Neural progenitor cell (in vitro differentiated cells): ENCODE results near the gene LIN28B. TPM values are rescaled to one million over a fixed set of nuclear protein-coding genes. Genes with fewer than 3 reads are reported as not detected.
A peak's percentile ranks its signal among the peaks of the same experiment; 100 is the strongest.

ENCODE experiments used
- DNase-seq: peaks from one replicate; pipeline ENCODE4 v3.0.0-alpha.2; 2016; ENCODE audit warnings: low spot score
- H2AFZ ChIP-seq: fragments of 200-600 bp; sonication (generic); replicated peaks from 2 replicates; pipeline ENCODE4 v1.6.1; 2016; ENCODE audit warnings: antibody characterized with exemption
- H3F3A ChIP-seq: fragments of 200-600 bp; sonication (generic); 2 replicates; pipeline ENCODE4 v1.6.1; 2016; ENCODE audit warnings: antibody characterized with exemption, low read depth
- H3K27ac ChIP-seq: fragments of 200-600 bp; sonication (generic); 2 replicates; pipeline ENCODE4 v1.5.1; 2016; ENCODE audit warnings: mild to moderate bottlenecking
- H3K27me3 ChIP-seq: fragments of 200-600 bp; sonication (generic); 2 replicates; pipeline ENCODE4 v1.6.1; 2016; ENCODE audit warnings: mild to moderate bottlenecking, moderate library complexity
- H3K36me3 ChIP-seq: fragments of 200-600 bp; sonication (generic); 2 replicates; pipeline ENCODE4 v1.5.1; 2016
- H3K4me1 ChIP-seq: fragments of 200-600 bp; sonication (generic); 2 replicates; pipeline ENCODE4 v1.6.1; 2016; ENCODE audit warnings: mixed run types
- H3K4me2 ChIP-seq: fragments of 200-600 bp; sonication (generic); 2 replicates; pipeline ENCODE4 v1.6.1; 2016
- H3K4me3 ChIP-seq: fragments of 200-600 bp; sonication (generic); 2 replicates; pipeline ENCODE4 v1.5.1; 2016
- H3K79me2 ChIP-seq: fragments of 200-600 bp; sonication (generic); 2 replicates; pipeline ENCODE4 v1.6.1; 2016; ENCODE audit warnings: low read depth
- H3K9ac ChIP-seq: fragments of 200-600 bp; sonication (generic); 2 replicates; pipeline ENCODE4 v1.6.1; 2016
- H3K9me3 ChIP-seq: fragments of 200-600 bp; sonication (generic); 2 replicates; pipeline ENCODE4 v1.5.1; 2016; ENCODE audit warnings: low read depth
- H4K20me1 ChIP-seq: fragments of 200-600 bp; sonication (generic); 2 replicates; pipeline ENCODE4 v1.6.1; 2016; ENCODE audit warnings: low read depth
- H3K27ac Mint-ChIP-seq: 3 replicates; pipeline ENCODE4 v1.8.0; 2021; ENCODE audit warnings: mixed read lengths
- H3K27me3 Mint-ChIP-seq: 2 replicates; pipeline ENCODE4 v1.8.0; 2022; ENCODE audit warnings: low read depth, mild to moderate bottlenecking, inconsistent platforms, moderate library complexity, mixed read lengths; ENCODE audit not compliant: insufficient read depth
- H3K36me3 Mint-ChIP-seq: 3 replicates; pipeline ENCODE4 v1.8.0; 2021; ENCODE audit warnings: mixed read lengths
- H3K4me1 Mint-ChIP-seq: 3 replicates; pipeline ENCODE4 v1.8.0; 2021; ENCODE audit warnings: mixed read lengths
- H3K4me3 Mint-ChIP-seq: 3 replicates; pipeline ENCODE4 v1.8.0; 2021; ENCODE audit warnings: mild to moderate bottlenecking, moderate library complexity, mixed read lengths
- H3K9me3 Mint-ChIP-seq: 3 replicates; pipeline ENCODE4 v1.8.0; 2020; ENCODE audit warnings: mixed read lengths
- CTCF ChIP-seq: fragments of 200-600 bp; sonication (generic); IDR thresholded peaks from 2 replicates; pipeline ENCODE4 v1.5.1; 2017; ENCODE audit warnings: antibody characterized with exemption, mild to moderate bottlenecking
- EZH2 ChIP-seq: fragments of 200-600 bp; sonication (generic); IDR thresholded peaks from 2 replicates; pipeline ENCODE4 v1.6.1; 2017; ENCODE audit warnings: antibody characterized with exemption, mild to moderate bottlenecking, moderate library complexity
- EZH2phosphoT487 ChIP-seq: fragments of 200-600 bp; sonication (generic); IDR thresholded peaks from 2 replicates; pipeline ENCODE4 v1.6.1; 2017; ENCODE audit warnings: antibody characterized with exemption
- total RNA-seq: library from RNA; depleted of rRNA; stranded (reverse); fragments of >200 nt; gene quantifications from 2 replicates; pipeline ENCODE4 v1.2.3, GENCODE V29; 2015; ENCODE audit warnings: low replicate concordance

LIN28B gene
- total RNA-seq, 1 donor from 2014 or later: 165 TPM

GRCh38 chr6:104949206-104949605 lies 7.7 kb upstream of the LIN28B start:
- peak overlapping the region; percentile 16 for H3K27ac Mint-ChIP-seq
- peaks cover 85% of the 10 kb centered on the region for H3K79me2 ChIP-seq

GRCh38 chr6:104951677-104952076 lies 5.2 kb upstream of the LIN28B start:
- peak overlapping the region; percentile 62 for H3K27ac Mint-ChIP-seq
- H3K4me1 ChIP-seq: peaks cover 65% of the 10 kb centered on the region
- no peak overlapping the region for H2AFZ ChIP-seq
- H3K36me3 Mint-ChIP-seq: no peaks in the 10 kb centered on the region
- H3K4me3 Mint-ChIP-seq: peak overlapping the region; percentile 89
- H3K4me1 Mint-ChIP-seq: peaks cover 47% of the 10 kb centered on the region
- no peak for DNase-seq
- H3K36me3 ChIP-seq: no peaks in the 10 kb centered on the region
- no peaks in the 10 kb centered on the region for H3K27me3 Mint-ChIP-seq
- H3K27ac ChIP-seq: peak overlapping the region; percentile 97
- peaks cover 77% of the 10 kb centered on the region for H3K79me2 ChIP-seq
- H3K9ac ChIP-seq: no peak overlapping the region
- H3K9me3 ChIP-seq: no peaks in the 10 kb centered on the region
- peak overlapping the region; percentile 65 for H3K4me3 ChIP-seq
- peaks cover 79% of the 10 kb centered on the region for H3F3A ChIP-seq
- H3K9me3 Mint-ChIP-seq: no peaks in the 10 kb centered on the region
- no peaks in the 10 kb centered on the region for H4K20me1 ChIP-seq
- TF ChIP-seq EZH2phosphoT487 (no peak), CTCF (no peak), EZH2 (no peak)
- no peaks in the 10 kb centered on the region for H3K27me3 ChIP-seq
- peak overlapping the region; percentile 82 for H3K4me2 ChIP-seq

More at GRCh38 chr6:104949206-104949605, 7.7 kb upstream of the LIN28B start:
- Histone ChIP-seq H3K27ac (no peak overlapping the region), H4K20me1 (no peaks in the 10 kb centered on the region), H3K9ac (no peak overlapping the region), H3K9me3 (no peaks in the 10 kb centered on the region), H3K4me2 (peak overlapping the region; percentile 62), H3K4me1 (peaks cover 59% of the 10 kb centered on the region), H3K27me3 (no peaks in the 10 kb centered on the region), H3K4me3 (no peak overlapping the region), H3K36me3 (no peaks in the 10 kb centered on the region), H2AFZ (no peak overlapping the region), H3F3A (peaks cover 59% of the 10 kb centered on the region)
- H3K4me1 Mint-ChIP-seq: peaks cover 44% of the 10 kb centered on the region
- no peaks in the 10 kb centered on the region for H3K9me3 Mint-ChIP-seq
- H3K36me3 Mint-ChIP-seq: no peaks in the 10 kb centered on the region
- DNase-seq: peak; percentile 53
- no peak overlapping the region for H3K4me3 Mint-ChIP-seq
- TF ChIP-seq CTCF (no peak), EZH2 (no peak), EZH2phosphoT487 (no peak)
- H3K27me3 Mint-ChIP-seq: no peaks in the 10 kb centered on the region

GRCh38 chr6:104952911-104953399 lies 4.0 kb upstream of the LIN28B start:
- peak overlapping the region; percentile 3 for H2AFZ ChIP-seq
- H3K4me2 ChIP-seq: peak overlapping the region; percentile 82
- DNase-seq: peak; percentile 85
- H3K27ac ChIP-seq: peak overlapping the region; percentile 97
- H3K27ac Mint-ChIP-seq: peak overlapping the region; percentile 100
- no peaks in the 10 kb centered on the region for H3K36me3 ChIP-seq
- no peaks in the 10 kb centered on the region for H3K9me3 ChIP-seq
- no peaks in the 10 kb centered on the region for H3K36me3 Mint-ChIP-seq
- peaks cover 80% of the 10 kb centered on the region for H3F3A ChIP-seq
- TF ChIP-seq EZH2 (peak; percentile 19), CTCF (no peak), EZH2phosphoT487 (no peak)
- peaks cover 71% of the 10 kb centered on the region for H3K79me2 ChIP-seq
- peak overlapping the region; percentile 13 for H3K9ac ChIP-seq
- peak overlapping the region; percentile 89 for H3K4me3 Mint-ChIP-seq
- peaks cover 67% of the 10 kb centered on the region for H3K4me1 ChIP-seq
- no peaks in the 10 kb centered on the region for H3K27me3 Mint-ChIP-seq
- no peaks in the 10 kb centered on the region for H3K9me3 Mint-ChIP-seq
- H3K27me3 ChIP-seq: no peaks in the 10 kb centered on the region
- no peaks in the 10 kb centered on the region for H4K20me1 ChIP-seq
- peak overlapping the region; percentile 65 for H3K4me3 ChIP-seq
- H3K4me1 Mint-ChIP-seq: peaks cover 47% of the 10 kb centered on the region
